GM18907 (cell line): Measurements from ENCODE around the gene AGBL4.

Experiments
- ATAC-seq: cut with Tn5 transposase; IDR thresholded peaks from one replicate; pipeline ENCODE4 v1.9.1; 2021; ENCODE audit warnings: mild to moderate bottlenecking, moderate library complexity; ENCODE audit not compliant: unreplicated experiment

The AGBL4 gene

GRCh38 chr1:48619539-48619938, 1404.2 kb downstream of the AGBL4 start:
- no peak for ATAC-seq

- no peak for ATAC-seq
Observed at GRCh38 chr1:48617252-48617651, 1406.5 kb downstream of the AGBL4 start.

- no peak for ATAC-seq
Observed at GRCh38 chr1:48616710-48617109, 1407.0 kb downstream of the AGBL4 start.

DNA sequence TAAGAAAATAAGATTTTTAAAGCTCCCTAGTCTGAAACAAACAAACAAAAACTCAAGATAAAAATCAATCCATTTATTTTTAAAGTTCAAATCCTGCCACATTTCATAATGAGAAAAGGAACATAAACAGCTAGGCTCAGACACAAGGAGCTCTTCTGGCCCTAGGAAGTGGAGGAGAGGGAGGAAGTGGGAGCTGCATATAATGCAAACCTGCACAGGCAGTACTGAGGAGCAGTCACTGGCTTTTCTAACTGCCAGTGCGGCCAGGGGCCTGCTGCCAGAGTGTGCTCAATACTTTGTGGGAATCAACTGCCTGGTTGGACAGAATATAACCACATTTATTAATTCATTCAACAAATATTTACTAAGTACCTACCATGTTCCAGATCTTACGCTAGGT, 1411.9 kb downstream of the AGBL4 start:
- no peak for ATAC-seq

GRCh38 chr1:48610628-48611542, 1412.9 kb downstream of the AGBL4 start:
- ATAC-seq: no peak

- no peak for ATAC-seq
Observed at GRCh38 chr1:48608882-48609281, 1414.9 kb downstream of the AGBL4 start.

GRCh38 chr1:48603222-48603621, 1420.5 kb downstream of the AGBL4 start:
- ATAC-seq: no peak

- ATAC-seq: no peak
Observed at GRCh38 chr1:48602349-48602748, 1421.4 kb downstream of the AGBL4 start.

- no peak for ATAC-seq
Observed at GRCh38 chr1:48600182-48600581, 1423.6 kb downstream of the AGBL4 start.

DNA sequence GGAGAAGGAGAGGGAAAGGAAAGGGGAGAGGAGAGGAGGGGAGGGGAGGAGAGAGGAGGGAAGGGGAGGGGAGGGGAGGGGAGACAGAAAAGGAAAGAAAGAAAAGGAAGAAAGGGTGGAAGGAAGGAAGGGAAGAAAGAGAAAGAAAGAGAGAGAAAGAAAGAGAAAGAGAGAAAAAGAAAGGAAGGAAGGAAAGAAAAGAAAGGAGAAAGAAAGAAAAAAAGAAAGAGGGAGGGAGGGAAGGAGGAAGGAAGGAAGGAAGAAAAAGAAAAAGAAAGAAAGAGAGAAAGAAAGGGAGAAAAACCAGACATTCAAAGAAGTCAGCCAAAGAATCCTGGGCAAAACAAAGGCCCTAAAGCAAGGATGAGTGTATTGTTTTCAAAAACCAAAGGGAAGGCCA, 1426.1 kb downstream of the AGBL4 start:
- no peak for ATAC-seq

DNA sequence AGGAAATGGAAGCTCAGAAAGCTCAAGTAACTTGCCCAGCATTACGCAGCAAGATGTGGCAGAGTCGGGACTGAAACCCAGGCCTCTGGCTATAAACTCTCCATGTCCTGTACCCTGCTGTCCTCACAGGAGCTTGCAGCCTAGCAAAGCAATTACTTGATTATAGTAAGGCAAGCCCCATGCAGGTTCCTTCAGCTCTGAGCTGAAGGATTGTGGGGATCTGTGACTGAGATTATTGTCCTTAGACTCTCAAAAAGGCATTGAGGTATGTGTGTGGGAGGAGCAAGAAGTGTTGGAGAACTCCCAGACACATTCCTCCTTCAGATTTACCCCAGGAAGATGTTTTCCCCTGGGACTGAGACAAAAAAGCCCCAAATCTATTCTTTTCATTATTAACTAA, 1427.7 kb downstream of the AGBL4 start:
- ATAC-seq: no peak

DNA sequence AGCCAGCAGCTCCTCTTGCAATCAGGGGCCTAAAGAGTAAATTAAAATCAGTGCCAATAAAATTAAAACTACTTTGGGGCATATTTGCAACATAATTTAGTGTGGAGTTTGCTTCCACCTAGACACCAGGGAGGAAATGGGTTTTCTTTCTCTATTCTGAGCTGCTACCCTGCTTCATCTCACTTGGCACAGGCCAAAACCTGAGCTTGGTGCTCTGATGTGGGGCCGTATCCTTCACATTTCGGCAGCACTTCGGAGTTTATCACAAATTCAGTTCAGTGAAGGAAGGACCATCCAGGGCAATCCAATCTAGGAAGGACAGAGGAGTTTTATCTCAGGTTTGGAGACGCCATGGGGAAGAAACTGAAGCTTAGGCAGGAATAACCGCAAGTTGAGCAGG, 1428.1 kb downstream of the AGBL4 start:
- ATAC-seq: no peak

GRCh38 chr1:48592330-48592729, 1431.4 kb downstream of the AGBL4 start:
- no peak for ATAC-seq

- no peak for ATAC-seq
Observed at GRCh38 chr1:48591181-48591580, 1432.6 kb downstream of the AGBL4 start.

DNA sequence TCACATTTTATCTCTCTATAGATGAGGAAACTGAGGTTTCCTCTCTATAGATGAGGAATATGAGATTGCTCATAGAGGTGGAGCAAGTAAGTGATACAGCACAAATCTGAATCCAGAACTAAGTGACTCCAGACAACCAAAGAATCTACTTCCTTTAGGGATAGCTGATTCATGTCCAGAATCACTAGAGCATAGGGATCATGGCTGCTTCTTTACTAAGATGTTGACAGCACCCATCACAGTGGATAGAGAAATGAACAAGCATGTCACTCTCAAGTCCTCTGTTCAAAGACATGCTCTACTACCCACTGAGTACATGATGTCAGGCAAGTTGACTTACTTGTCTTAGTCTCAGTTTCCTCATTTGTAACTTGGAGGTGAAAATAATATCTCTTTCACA, 1435.7 kb downstream of the AGBL4 start:
- no peak for ATAC-seq

- no peak for ATAC-seq
Observed at GRCh38 chr1:48582408-48582807, 1441.3 kb downstream of the AGBL4 start.

GRCh38 chr1:48581270-48581669, 1442.5 kb downstream of the AGBL4 start:
- no peak for ATAC-seq

DNA sequence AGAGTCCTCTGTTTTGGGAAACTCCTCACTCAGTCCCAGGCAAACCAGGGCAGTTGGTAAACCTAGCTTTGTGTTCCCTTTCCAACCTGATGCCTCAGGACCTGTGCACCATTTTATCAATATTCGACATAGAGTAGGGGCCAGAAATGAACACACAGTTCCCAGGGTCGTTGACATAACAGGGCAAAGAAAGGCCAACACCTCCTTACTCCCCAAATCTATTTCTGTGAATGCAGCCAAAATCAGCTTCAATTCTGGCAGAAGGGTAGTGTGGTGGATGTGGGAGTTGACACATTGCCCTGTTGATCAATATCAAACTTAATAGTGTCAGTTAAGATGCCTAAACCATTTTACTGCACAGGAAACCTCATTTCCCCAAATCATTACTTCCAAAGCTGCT, 1447.2 kb downstream of the AGBL4 start:
- no peak for ATAC-seq

GRCh38 chr1:48572646-48573258, 1451.0 kb downstream of the AGBL4 start:
- ATAC-seq: peak; percentile 84

DNA sequence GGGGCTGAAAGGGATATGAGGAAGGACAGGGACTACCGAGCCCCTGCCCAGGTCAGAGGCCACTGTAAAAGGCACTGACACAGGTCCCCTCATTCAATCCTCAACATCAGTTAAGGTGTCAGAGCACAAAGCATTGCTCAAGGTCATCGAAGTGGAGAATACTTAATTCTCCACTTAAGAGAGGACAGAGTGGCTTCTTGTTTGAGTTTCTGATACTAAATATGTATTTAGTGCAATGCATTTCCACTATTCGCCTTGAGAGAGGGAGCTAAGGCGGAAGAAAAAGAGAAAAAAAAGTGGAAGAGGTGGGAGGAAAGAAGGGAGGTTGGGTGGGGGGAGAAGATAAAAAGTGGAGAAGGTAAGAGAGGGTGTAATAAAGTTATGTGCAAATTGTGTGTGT, 1451.6 kb downstream of the AGBL4 start:
- ATAC-seq: no peak

DNA sequence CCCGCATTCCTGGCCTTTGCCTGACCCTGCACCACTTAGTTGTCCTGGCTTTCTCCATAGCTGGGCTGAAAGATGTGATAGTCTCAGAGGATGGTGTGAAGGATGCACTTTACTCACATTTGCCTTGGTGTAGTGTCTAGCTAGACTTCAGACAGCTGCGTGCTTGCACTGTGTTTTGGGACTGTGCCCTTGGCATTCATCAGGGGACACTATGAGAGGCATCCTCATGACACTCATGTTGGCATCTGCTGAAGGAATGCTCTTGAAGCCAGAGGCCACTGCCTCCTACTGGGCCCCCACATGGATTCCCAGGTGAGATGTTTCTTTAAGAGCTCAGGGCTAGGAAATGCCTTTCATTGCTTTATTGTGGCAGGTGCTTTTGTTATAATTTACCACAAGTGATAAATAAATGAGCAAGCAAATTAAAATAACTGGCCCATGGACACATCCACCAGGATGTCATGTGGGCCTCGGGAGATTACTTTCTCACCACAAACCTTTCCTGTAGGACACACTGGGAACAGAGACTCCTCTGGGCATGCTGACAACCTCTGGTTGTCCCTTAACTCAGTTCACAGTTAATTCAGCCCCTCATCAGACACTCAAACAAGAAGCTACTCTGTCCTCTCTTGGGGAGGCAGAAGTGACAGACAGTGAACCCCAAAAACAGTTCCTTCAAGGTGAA, 1452.3 kb downstream of the AGBL4 start:
- ATAC-seq: no peak

DNA sequence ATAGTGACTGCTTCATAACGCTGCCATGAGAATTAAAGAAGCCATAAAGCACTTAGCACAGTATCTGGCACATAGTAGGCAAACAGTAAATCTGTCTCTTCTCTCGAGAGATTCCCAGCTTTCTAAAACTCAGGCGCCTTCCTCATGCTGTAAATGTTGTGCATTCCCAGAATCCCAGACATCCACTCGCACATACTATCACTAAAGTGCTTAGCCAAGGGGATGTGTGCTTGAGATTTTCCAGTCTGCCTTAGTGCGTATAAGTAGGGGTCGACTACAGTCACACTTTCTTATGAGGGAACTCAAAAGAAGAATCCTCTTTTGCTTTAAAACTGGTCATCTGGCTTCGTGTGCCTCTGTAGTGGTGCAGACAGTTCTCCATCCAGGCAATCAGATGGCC, 1453.2 kb downstream of the AGBL4 start:
- no peak for ATAC-seq
